Midbrain (tissue), 1 donor: Measurements from ENCODE around the gene TMEM150B.

ENCODE experiments used
- DNase-seq: peaks from one replicate; lab custom pipeline; 2025; lab: John Stamatoyannopoulos, UW

TMEM150B gene

DNA sequence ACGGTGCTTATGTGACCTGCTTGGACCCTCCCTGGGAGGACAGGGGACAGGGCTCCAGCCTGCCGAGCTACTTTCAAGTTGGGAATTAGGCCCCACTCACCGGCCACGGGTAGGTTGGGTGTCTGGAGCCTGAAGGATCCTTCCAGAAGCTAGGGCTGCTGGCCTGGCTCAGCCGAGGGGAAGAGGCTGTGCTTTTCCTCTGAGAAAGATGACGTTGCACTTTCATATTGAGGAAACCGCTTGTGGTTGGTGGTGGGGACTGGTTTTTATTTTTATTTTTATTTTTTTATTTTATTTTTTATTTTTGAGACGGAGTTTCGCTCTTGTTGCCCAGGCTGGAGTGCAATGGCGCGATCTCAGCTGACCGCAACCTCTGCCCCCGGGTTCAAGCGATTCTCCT is at the start of gene TMEM150B:
Gene TMEM150B (minus strand): TSS at position 170 of the 400 bp plus-strand sequence. CDS start 4,305 bp downstream, outside the sequence.
- DNase-seq = peak; percentile 2

GRCh38 chr19:55373993-55374757 is 49.0 kb upstream of the TMEM150B start:
- DNase-seq = no peak

GRCh38 chr19:55373306-55373992 is 48.3 kb upstream of the TMEM150B start:
- DNase-seq = no peak

- DNase-seq = no peak
These were observed 47.4 kb upstream of the TMEM150B start for GRCh38 chr19:55372316-55373081.

- DNase-seq = no peak
These were observed 45.3 kb upstream of the TMEM150B start, which contains the start of gene IL11 for GRCh38 chr19:55370305-55370988. Gene IL11, minus strand, starts transcription at chr19:55370463. Its CDS starts 153 bp downstream, at chr19:55370310.

- no peak for DNase-seq
These were observed 44.6 kb upstream of the TMEM150B start for GRCh38 chr19:55369653-55370304.

GRCh38 chr19:55368701-55369563 is 43.8 kb upstream of the TMEM150B start:
- DNase-seq = no peak

DNA sequence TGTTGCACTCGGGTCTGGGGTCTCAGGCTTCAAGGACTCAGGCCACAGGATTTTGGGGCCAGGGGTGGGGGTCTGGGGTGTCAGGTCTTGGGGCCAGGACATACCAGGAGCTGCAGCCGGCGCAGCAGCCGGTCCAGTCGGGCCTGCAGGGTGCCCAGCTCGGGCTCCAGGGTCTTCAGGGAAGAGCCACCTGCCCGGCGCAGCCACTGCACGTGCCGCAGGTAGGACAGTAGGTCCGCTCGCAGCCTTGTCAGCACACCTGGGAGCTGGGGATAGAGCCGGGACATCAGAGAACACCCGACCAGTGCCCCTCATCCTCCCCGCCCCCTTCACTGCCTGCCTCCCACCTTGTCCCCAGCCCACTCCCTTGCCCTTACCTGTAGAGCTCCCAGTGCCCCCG is 43.0 kb upstream of the TMEM150B start:
- no peak for DNase-seq

DNA sequence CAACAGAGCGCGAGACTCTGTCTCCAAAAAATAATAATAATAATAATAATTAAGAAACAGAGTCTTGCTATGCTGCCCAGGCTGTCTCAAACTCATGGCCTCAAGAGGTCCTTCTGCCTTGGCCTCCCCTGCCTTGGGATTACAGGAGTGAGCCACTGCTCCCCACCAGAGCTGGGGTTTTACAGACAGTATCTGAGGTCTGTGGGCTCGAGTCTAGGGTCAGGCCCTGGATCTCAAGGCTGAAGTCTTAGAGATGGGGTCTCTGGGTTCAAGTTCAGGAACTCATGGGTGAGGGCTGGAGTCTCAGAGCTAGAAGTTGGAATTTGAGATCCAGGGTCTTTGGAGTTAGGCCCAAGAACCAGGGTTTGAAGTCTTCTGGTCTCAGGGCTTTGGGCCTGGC is 41.6 kb upstream of the TMEM150B start:
- DNase-seq = no peak

GRCh38 chr19:55365964-55366363 is 40.8 kb upstream of the TMEM150B start:
- no peak for DNase-seq

DNA sequence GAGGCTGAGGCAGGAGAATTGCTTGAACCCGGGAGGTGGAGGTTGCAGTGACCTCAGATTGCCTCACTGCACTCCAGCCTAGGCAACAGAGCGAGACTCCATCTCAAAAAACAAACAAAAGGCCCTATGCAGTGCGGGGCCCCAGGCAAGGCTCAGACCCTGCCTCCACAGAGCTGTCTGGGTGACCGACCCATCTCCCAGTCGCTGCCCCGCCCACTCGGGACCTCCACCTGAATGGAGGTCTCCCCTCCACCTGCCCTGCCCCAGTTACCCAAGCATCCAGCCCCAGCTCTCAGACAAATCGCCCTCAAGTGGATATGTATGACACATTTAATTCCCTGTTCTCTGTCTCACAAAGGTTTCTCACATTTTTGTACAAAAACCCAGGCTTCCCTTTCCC is 40.1 kb upstream of the TMEM150B start:
- no peak for DNase-seq

DNA sequence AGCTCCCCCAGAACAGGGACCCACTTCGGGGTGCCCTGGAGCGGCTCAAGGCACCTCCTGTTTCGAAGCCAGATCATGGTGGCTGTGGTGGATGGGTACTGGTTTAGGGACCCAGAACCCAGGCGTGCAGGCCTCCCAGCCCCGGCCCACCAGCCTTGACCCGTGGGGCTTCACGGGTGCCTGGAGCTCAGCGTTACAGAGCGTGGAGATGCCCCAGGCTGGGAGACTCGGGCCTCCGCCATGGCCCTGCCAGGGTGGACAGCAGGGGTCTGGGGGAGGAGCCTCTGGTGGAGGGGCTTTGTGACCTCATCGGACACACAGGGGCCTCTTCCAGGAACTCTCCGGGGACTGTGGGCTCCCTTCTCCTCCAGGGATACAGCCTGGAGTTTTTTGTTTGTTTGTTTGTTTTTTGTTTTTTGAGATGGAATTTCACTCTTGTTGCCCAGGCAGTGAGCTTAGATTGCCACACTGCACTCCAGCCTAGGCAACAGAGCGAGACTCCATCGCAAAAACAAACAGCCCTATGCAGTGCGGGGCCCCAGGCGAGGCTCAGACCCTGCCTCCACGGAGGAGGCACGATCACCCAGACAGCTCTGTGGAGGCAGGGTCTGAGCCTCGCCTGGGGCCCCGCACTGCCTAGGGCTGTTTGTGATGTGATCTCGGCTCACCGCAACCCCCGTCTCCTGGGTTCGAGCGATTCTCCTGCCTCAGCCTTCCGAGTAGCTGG is 38.0 kb upstream of the TMEM150B start, which contains the start of gene GARIN5B:
Gene GARIN5B (minus strand): TSS at position 271 of the 727 bp plus-strand sequence. CDS start 194 bp downstream, at position 77.
- DNase-seq = no peak

- DNase-seq = no peak
These were observed 37.2 kb upstream of the TMEM150B start for GRCh38 chr19:55362174-55362989.

DNA sequence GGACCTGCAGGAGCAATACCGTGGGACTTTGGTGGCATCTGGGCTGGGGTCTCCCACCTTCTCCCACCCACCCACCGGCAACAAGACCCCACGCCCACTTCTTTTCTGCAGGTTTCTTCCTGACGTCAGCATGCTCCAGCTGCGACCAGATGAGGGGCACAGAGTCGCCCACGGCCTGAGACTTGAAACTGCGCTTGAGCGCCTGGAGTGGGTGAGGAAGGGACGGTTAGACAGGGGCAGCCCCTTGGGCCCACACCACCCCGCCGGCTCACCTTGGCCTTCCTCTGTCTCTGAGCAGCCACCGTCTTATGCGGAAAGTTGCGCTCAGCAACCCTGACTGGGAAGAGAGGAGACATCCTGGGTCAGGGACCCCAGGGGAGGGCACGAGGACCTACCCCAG is 35.8 kb upstream of the TMEM150B start:
- DNase-seq = no peak

DNA sequence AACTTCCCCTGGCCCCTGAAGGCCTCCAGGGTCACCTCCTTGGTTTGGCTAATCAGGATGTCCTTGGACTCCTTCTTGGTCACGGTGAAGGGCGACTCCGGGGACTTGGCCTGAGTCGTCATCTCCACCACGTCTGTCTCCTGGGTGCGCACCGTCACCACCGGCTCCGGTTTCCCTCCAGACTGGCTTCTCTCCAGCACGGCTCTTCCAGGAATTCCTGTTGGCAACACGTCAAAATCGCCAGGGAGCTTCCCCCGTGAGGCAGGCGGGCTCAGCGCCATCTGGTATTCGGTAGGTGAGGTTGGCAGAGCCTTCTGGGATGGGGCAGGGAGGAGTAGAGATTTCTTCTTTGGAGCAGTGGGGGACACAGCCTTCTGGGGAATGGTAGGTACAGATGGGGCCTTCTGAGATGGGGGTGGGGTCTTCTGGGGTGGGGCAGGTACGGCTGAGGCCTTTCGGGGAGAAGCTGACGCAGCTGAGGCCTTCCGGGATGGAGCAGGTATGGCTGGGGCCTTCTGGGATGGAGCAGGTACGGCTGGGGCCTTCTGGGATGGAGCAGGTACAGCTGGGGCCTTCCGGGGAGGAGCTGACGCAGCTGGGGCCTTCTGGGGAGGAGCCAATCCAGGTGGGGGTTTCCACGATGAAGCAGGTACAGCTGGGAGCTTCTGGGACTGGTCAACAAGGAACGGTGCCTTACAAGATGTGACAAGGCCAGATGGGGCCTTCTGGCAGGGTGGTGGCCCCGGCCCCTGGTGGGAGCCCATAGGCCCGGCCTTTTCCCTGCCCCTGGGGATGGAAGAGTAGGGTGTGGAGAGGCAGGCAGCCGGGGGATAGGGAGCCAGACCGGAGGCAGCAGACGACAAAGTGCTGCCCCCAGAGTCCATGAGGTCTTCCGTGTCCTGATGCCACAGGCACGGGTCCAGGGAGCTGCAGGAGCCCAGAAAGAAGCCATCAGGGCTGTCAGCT is 34.1 kb upstream of the TMEM150B start:
- DNase-seq = no peak

GRCh38 chr19:55358493-55358892 is 33.4 kb upstream of the TMEM150B start:
- no peak for DNase-seq

GRCh38 chr19:55355213-55355821 is 30.2 kb upstream of the TMEM150B start:
- DNase-seq = no peak
